Activated CD4-positive, alpha-beta T cell treated with anti-CD3 and anti-CD28 coated beads for 4 hours (primary cell): Measurements from ENCODE around the gene KPNA2.
"Not testable (repeated sequence)": the region's sequence is repeated elsewhere in the genome, so short reads cannot be mapped to it uniquely, and the experiment has no call there.

Experiments
- DNase-seq, 2 donors: peaks; one replicate each; pipeline ENCODE4 v3.0.0-alpha.2; 2020

The KPNA2 gene

GRCh38 chr17:68020791-68021190 is 14.7 kb upstream of the KPNA2 start:
- DNase-seq: not testable (repeated sequence)

GRCh38 chr17:68021963-68022362 is 13.6 kb upstream of the KPNA2 start:
- no peak for DNase-seq

- DNase-seq: not testable (repeated sequence)
Observed at GRCh38 chr17:68022547-68022946, 13.0 kb upstream of the KPNA2 start.

- DNase-seq: no peak
Observed at GRCh38 chr17:68029512-68030215, 5.9 kb upstream of the KPNA2 start.

- no peak for DNase-seq
Observed at GRCh38 chr17:68033636-68034451, 1.7 kb upstream of the KPNA2 start.

GRCh38 chr17:68034452-68034776 is 1.1 kb upstream of the KPNA2 start:
- DNase-seq: no peak

- DNase-seq: peak; percentile 82 to 90
Observed at GRCh38 chr17:68035131-68035522, 408 bp upstream of the KPNA2 start.

- no peak for DNase-seq
Observed at GRCh38 chr17:68036304-68037147, 991 bp downstream of the KPNA2 start.

- DNase-seq: no peak
Observed at GRCh38 chr17:68047153-68047846, 11.8 kb downstream of the KPNA2 start.

GRCh38 chr17:68047890-68048542 is 12.5 kb downstream of the KPNA2 start:
- not testable (repeated sequence) for DNase-seq

GRCh38 chr17:68048996-68049395 is 13.5 kb downstream of the KPNA2 start:
- DNase-seq: no peak

- not testable (repeated sequence) for DNase-seq
Observed at GRCh38 chr17:68049812-68050437, 14.4 kb downstream of the KPNA2 start.

- not testable (repeated sequence) for DNase-seq
Observed at GRCh38 chr17:68051321-68052312, 16.1 kb downstream of the KPNA2 start.

GRCh38 chr17:68052810-68053209 is 17.3 kb downstream of the KPNA2 start:
- DNase-seq: no peak

GRCh38 chr17:68053231-68054013 is 17.9 kb downstream of the KPNA2 start:
- no peak for DNase-seq

- DNase-seq: no peak
Observed at GRCh38 chr17:68054296-68054900, 18.9 kb downstream of the KPNA2 start.

GRCh38 chr17:68057531-68057952 is 22.0 kb downstream of the KPNA2 start:
- peak; percentile 28 to 47 for DNase-seq

- no peak for DNase-seq
Observed at GRCh38 chr17:68060336-68060735, 24.8 kb downstream of the KPNA2 start.
